Psoas muscle (tissue), 8 donors: ENCODE measurements around the gene MRPS11. TPM values are rescaled to one million over a fixed set of nuclear protein-coding genes. Genes with fewer than 3 reads are reported as not detected.
"Not testable (repeated sequence)": the region's sequence is repeated elsewhere in the genome, so short reads cannot be mapped to it uniquely, and the experiment has no call there.

Experiments used
- ATAC-seq, 4 donors: fragments of 200-7000 bp; cut with Tn5 transposase; one replicate each; pipeline ENCODE4 v1.9.1; 2020; ENCODE audit warnings: moderate library complexity in 3 of 4, mild to moderate bottlenecking in 2 of 4
- DNase-seq, 2 donors: peaks; one replicate each; pipeline ENCODE4 v3.0.0-alpha.2; 2020
- H3K27ac ChIP-seq: fragments of 200-600 bp; one replicate; pipeline ENCODE4 v1.8.0; 2022
- H3K27me3 ChIP-seq, 3 donors: fragments of 200-600 bp in 1 of 3; one replicate each; pipeline versions ENCODE4 v1.6.1 to v1.8.0; 2013 to 2022; ENCODE audit warnings: low read length in 2 of 3, mild to moderate bottlenecking in 2 of 3, moderate library complexity in 1 of 3; ENCODE audit not compliant: insufficient read depth in 3 of 3
- H3K36me3 ChIP-seq, 2 donors: fragments of 200-600 bp in 1 of 2; one replicate each; pipeline versions ENCODE4 v1.6.1 to v1.8.0; 2013 to 2022; ENCODE audit warnings: low read depth in 1 of 2, mild to moderate bottlenecking in 1 of 2, moderate library complexity in 1 of 2; ENCODE audit not compliant: insufficient read depth in 1 of 2
- H3K4me1 ChIP-seq: fragments of 200-600 bp; one replicate; pipeline ENCODE4 v1.8.0; 2022
- H3K4me3 ChIP-seq: fragments of 200-600 bp; one replicate; pipeline ENCODE4 v1.8.0; 2022; ENCODE audit warnings: mild to moderate bottlenecking
- H3K9me3 ChIP-seq: fragments of 200-600 bp; one replicate; pipeline ENCODE4 v1.8.0; 2022
- CTCF ChIP-seq: fragments of 200-600 bp; IDR thresholded peaks from one replicate; pipeline ENCODE4 v1.8.0; 2022; ENCODE audit warnings: antibody characterized with exemption
- WGBS, 3 donors: extraction: QIAGEN DNeasy Blood & Tissue Kit; methylation state at CpG; one replicate each; pipeline versions ENCODE4 v1.1.6 to v1.1.7; 2013; 5-methylcytosine and 5-hydroxymethylcytosine counted together
- intact Hi-C, 2 donors: fragments of 100-400 bp; cut with DNase I; formaldehyde crosslinking; loops; one replicate each; pipeline versions ENCODE4 v1.11.0 to v1.14.2; 2022
- polyA plus RNA-seq, 3 donors: library from polyadenylated mRNA; stranded (reverse); fragments of 200-250 nt; gene quantifications; one replicate each; pipeline ENCODE4 v1.2.3, GENCODE V29; 2013
- total RNA-seq, 4 donors: library from RNA; stranded (reverse); fragmentation: NEBNext Ultra II Directional in 2 of 4; extraction: Animal tissue kit (Norgen Biotek cat#: 25700) in 2 of 4; gene quantifications; one replicate each; pipeline versions ENCODE4 v1.2.1 to v1.2.4, GENCODE V29; 2021 to 2023
- donor health status: healthy with polysubstance abuse.
- donor health status: DM: no; HTN: no; CAD: no; lungs with moderate emphysema.
- donor health status: Bipolar disorder and iron deficiency.
- donor health status: healthy.
- donor health status: DM: yes; HTN: yes; CAD: no.
- donor health status: DM: no; HTN: no; CAD: no.
- donor health status: DM: no; HTN: no; CAD: no.
- donor health status: DM: yes; HTN: yes; CAD: no.

Gene MRPS11
- total and polyA plus RNA-seq, 7 donors = 48.4 to 129 (median 62.2) TPM

GRCh38 chr15:88463870-88464532 lies 3.5 kb upstream of the MRPS11 start:
- peaks cover 16 to 69% of the 10 kb centered on the region in 2 donors for H3K36me3 ChIP-seq
- DNase-seq (no peak), ATAC-seq (no peak)
- H3K9me3 ChIP-seq = no peaks in the 10 kb centered on the region
- no peak for TF ChIP-seq CTCF
- H3K27me3 ChIP-seq = no peaks in the 10 kb centered on the region
- no peak overlapping the region for H3K27ac ChIP-seq
- peaks cover 19% of the 10 kb centered on the region for H3K4me1 ChIP-seq
- WGBS, 3 donors = 48 to 67% (median 56%) methylated on average over 2 of the region's 2 CpGs
- no peak overlapping the region for H3K4me3 ChIP-seq
- intact Hi-C loops = no loop called here

- intact Hi-C loops = loop anchor here in 1 of 2 donors (5.0 kb wide), 1 partner anchor 152 kb away; no protein-coding TSS in a partner anchor
- H3K27me3 ChIP-seq = no peaks in the 10 kb centered on the region
- peak overlapping the region; percentile 95 for H3K4me3 ChIP-seq
- H3K4me1 ChIP-seq = peaks cover 23% of the 10 kb centered on the region
- DNase-seq = peak in 1 of 2 donors; percentile 53
- 95 to 98% (median 96%) methylated on average over 4 of the region's 4 CpGs for WGBS, 3 donors
- no peaks in the 10 kb centered on the region for H3K9me3 ChIP-seq
- peak in 2 of 4 donors; percentile 21 to 46 for ATAC-seq
- TF ChIP-seq CTCF = no peak
- H3K36me3 ChIP-seq = peaks cover 9 to 67% of the 10 kb centered on the region in 2 donors
- H3K27ac ChIP-seq = peak overlapping the region; percentile 99
These were observed 1.8 kb upstream of the MRPS11 start for GRCh38 chr15:88465633-88466224.

GRCh38 chr15:88467935-88468528 lies 524 bp downstream of the MRPS11 start:
- no peak for TF ChIP-seq CTCF
- Histone ChIP-seq H3K4me1 (peaks cover 23% of the 10 kb centered on the region), H3K36me3 (peaks cover 12 to 67% of the 10 kb centered on the region in 2 donors), H3K9me3 (no peaks in the 10 kb centered on the region), H3K27me3 (no peaks in the 10 kb centered on the region), H3K27ac (peak overlapping the region; percentile 99), H3K4me3 (peak overlapping the region; percentile 95)
- no peak for ATAC-seq
- DNase-seq = no peak
- WGBS, 3 donors = 2 to 6% (median 2%) methylated on average over 17 of the region's 17 CpGs
- intact Hi-C loops = loop anchor here in 1 of 2 donors (5.0 kb wide), 1 partner anchor 149 kb away; no protein-coding TSS in a partner anchor

GRCh38 chr15:88468721-88469120 lies 1.2 kb downstream of the MRPS11 start:
- H3K4me1 ChIP-seq = peaks cover 23% of the 10 kb centered on the region
- H3K36me3 ChIP-seq = peaks cover 12 to 67% of the 10 kb centered on the region in 2 donors
- H3K27me3 ChIP-seq, ATAC-seq, H3K9me3 ChIP-seq, DNase-seq, H3K27ac ChIP-seq: not testable (repeated sequence)
- intact Hi-C loops = loop anchor here in 1 of 2 donors (5.0 kb wide), 1 partner anchor 149 kb away; no protein-coding TSS in a partner anchor
- peak overlapping the region; percentile 95 for H3K4me3 ChIP-seq
- WGBS, 3 donors = 92 to 96% (median 94%) methylated on average over 10 of the region's 10 CpGs

GRCh38 chr15:88469321-88469720 lies 1.8 kb downstream of the MRPS11 start:
- no peak for DNase-seq
- WGBS, 3 donors = 91 to 95% (median 91%) methylated on average over 2 of the region's 2 CpGs
- Histone ChIP-seq H3K27ac (no peak overlapping the region), H3K4me3 (peak overlapping the region; percentile 95), H3K27me3 (no peaks in the 10 kb centered on the region), H3K9me3 (no peaks in the 10 kb centered on the region), H3K36me3 (peaks cover 10 to 67% of the 10 kb centered on the region in 2 donors), H3K4me1 (peaks cover 23% of the 10 kb centered on the region)
- intact Hi-C loops = loop anchor here in 1 of 2 donors (5.0 kb wide), 1 partner anchor 148 kb away; no protein-coding TSS in a partner anchor
- ATAC-seq = no peak
- TF ChIP-seq CTCF = no peak
